ENCODE data around the gene ACTRT2.

GRCh38 chr1:3034728-3035562, 13.7 kb downstream of the ACTRT2 start:
- TF ChIP-seq POLR2A (IDR thresholded peaks at IDR 0.05) (no peak), CTCF (IDR thresholded peaks at IDR 0.05) (no peak), EP300 (IDR thresholded peaks at IDR 0.05) (no peak)
